Tibial nerve (tissue), 4 donors: ENCODE results near the gene OSBPL3.

Source experiments
- CTCF ChIP-seq, 5 experiments: fragments of 200-600 bp in 3 of 5; fragments of 450-650 bp in 2 of 5; sonication (generic) in 3 of 5; IDR thresholded peaks; one replicate each; pipeline ENCODE4 v1.5.1; 2016 to 2019; ENCODE audit warnings: antibody characterized with exemption in 5 of 5, mild to moderate bottlenecking in 3 of 5, moderate library complexity in 2 of 5
- EP300 ChIP-seq, 2 donors: sonication (generic); formaldehyde crosslinking; IDR thresholded peaks; one replicate each; pipeline ENCODE4 v1.6.1; 2017; ENCODE audit warnings: antibody characterized with exemption in 2 of 2, mild to moderate bottlenecking in 1 of 2
- POLR2A ChIP-seq, 2 donors: fragments of 450-650 bp; IDR thresholded peaks; one replicate each; pipeline ENCODE4 v1.6.1; 2017; ENCODE audit warnings: antibody characterized with exemption in 2 of 2, mild to moderate bottlenecking in 2 of 2, moderate library complexity in 2 of 2

GRCh38 chr7:24980534-24981170 is 674 bp upstream of the OSBPL3 start:
- TF ChIP-seq CTCF (IDR thresholded peaks at IDR 0.05) (no peak), EP300 (IDR thresholded peaks at IDR 0.05) (no peak), POLR2A (IDR thresholded peaks at IDR 0.05) (no peak)
